Middle frontal gyrus (tissue), 1 donor: ENCODE measurements around the gene MFSD1.

Experiments used
- DNase-seq: peaks from one replicate; pipeline ENCODE4 v3.0.0-alpha.2; 2015; ENCODE audit warnings: low spot score; ENCODE audit errors: extremely low spot score

Gene MFSD1

DNA sequence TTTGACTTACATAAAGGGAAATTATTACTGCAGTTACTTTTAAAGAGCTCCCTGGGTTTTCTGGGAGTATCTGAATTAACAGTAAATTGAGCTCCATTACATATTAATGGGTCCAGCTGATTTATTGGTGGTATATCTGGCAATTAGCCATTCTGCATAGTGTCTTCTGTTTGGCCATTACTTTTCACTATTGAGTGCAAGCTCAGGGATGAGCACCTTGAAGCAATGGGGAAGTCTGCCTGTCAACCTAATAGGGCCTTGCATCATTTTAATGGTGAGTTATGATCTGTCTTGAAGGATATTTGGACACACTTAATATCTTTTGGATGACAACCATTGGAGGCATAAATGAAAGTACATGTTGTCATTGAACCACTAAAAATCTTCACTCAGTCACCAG, 73.8 kb downstream of the MFSD1 start:
- DNase-seq, result no peak
